Kidney capillary endothelial cell (primary cell): ENCODE results near the gene PLEKHA1.
A peak's percentile ranks its signal among the peaks of the same experiment; 100 is the strongest.

Experiments
- DNase-seq: peaks from one replicate; pipeline ENCODE4 v3.0.0-alpha.2; 2018; ENCODE audit warnings: low spot score

The PLEKHA1 gene

DNA sequence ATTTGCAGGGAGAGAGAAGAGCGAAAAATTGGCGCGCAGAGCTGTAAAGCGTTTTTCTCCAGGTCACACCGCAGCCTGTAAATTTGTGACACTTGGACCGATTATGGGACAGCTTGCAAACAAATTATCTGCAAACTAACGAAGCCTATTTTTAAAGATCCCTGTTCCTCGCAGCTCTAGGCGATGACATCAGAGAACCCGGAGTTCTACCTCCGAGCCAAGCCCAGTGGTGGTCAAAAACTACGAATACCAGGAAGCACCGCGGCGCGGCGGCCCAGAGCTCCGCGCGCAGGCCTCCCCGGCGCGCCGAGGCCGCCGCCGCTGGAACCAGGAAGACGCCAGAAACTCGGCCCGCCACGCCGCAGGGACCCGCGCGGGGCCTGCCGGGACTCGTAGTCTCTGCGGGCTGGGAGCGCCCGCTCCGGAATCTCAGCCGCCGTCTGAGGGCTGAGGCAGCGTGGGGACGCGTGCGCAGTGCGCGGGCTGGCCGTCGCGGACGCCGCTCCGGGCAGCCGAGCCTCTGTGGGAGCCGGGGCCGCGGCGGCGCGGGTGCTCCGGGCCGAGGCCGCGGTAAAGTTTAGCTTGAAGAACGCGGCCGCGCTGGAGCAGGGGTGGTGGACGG is at the start of gene PLEKHA1:
Gene PLEKHA1, plus strand, starts transcription at position 472 of the 622 bp plus-strand sequence. CDS start 18,493 bp downstream, outside the sequence.
- peak; percentile 95 for DNase-seq

DNA sequence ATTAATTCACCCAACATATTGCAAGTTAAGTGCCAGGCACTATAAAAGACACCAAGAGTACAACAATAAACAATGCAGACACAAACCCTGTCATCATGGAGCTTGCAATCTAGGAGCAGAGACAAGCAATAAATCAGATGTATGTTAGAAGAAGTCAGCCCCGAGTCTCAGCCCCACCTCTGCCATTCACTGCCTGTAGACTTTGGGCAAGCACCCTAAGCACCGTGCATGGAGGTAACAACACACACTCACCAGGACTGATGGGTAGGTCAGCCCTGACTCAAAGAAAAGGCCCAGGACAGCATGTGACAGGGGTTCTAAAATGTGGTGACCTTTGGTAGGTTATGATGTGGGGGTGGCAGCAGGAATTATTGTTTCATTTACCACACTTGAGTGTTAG is 49.3 kb upstream of the PLEKHA1 start:
- no peak for DNase-seq

DNA sequence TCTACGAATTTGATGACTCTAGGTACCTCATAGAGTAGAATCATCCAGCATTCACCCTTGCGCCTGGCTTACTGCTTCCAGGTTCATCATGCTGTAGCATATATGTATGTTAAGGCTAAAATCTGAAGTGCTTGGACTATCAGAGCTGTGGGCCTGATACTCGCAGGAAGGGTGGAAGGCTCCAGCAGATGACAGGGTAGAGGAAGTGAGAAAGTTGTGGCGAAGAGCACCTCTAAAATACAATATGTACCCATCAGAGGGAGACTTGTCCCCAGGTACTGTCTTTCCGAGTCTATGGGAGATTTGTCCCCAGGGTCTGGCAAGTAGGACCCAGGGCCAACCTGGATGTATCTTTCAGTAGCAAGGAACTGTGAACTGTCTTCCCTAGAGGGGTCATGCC is 48.1 kb upstream of the PLEKHA1 start:
- no peak for DNase-seq

DNA sequence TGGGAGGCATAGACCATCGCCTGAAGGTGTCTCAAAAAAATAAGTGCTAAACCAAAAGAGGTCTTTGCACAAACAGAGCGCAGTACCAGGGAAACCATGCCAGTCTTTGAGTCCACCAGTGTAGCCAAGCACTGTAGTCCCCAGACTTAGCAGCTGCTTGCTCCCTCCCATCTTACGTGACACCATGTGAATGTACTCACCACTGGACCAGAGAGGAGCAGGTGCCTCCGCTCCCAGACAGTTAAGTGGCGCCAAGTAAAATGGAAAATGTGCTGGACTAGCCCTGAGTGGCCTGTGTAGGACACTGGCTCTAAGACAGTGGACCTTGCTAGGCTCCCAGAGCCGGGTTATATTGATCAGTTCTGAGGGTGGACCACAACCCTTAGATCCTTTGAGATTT is 47.7 kb upstream of the PLEKHA1 start:
- DNase-seq = no peak

DNA sequence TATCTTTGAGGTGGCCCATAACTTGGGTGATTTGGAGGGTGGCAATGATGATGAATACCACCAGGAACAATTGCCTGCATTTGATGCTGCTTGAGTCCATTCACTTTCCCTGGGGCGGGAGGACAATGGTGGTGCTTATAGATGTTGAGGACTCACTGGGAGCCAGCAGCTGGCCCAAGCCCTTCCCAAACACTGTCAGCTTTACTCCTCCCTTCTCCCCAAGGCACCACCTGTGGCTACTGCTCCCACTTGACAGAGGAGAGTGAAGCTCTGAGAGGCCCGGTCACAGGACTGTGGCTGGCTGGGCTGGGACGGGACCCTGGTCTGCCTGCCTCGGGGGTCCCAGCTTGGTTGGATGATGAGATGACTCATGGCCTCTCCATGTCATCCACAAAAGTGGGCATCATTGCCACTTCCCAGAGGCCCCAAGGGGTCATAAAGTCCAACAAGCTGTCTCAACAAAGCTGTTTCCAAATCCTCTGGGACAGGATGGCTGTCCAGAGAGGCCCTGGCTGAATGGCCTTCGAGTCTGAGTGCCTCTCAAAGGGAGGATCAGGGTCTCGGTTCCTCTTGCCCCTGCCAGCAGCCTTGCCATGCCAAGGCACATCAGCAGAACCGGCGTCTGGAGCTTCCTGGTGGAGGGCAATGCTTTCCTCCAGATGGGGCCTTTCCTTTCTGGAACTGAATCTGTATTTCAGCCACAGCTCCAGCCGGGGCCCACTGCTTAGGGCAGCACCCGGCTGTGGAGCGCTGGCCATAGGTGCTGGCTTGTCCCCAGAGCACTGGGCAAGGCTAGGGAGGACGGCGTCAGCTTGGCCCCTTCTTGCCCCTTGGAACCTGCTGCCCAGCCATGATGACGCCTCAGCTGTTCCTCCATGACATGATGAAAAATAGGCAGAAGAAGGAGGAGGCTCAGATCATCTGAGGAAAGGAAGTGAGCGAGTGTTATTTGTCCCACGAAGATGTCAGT is 47.0 kb upstream of the PLEKHA1 start:
- no peak for DNase-seq

DNA sequence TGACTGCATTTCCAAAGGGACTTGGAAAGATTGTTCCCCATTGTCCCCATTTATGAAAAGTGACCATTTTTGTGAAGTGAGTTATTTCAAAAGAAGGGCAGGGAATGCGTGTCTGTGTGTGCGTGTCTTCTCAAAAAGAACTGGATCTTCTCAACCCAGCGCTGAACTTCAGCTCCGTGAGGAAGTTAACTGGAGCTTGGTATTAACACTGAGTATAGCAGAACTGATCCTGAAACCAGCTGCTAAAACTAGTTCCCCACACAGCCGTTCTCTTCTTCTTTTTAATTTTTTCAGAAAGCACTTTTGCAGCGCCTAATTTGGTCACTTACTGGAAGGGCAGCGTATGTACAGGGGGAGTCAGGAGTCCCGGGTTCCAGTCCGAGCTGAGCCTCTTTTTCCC is 45.8 kb upstream of the PLEKHA1 start:
- no peak for DNase-seq

DNA sequence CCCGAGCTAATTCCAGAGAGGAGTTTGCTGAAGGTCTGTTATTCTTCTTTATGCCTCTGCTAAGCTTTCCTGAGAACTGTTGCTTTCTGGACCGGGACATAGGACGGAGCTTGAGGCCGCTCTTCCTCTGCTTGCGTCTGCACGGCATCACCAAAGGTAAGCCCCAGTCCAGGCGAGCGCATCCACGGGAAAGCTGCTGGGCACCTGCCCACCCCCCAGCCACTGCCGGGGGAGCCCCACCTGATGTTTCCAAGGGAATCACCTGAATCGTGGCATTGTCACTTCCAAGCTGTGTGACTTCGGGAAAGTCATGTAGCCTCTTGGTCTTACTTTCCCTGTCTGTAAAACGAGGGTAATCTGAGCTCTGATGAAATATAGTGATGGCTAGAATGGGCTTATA is 45.1 kb upstream of the PLEKHA1 start:
- no peak for DNase-seq

DNA sequence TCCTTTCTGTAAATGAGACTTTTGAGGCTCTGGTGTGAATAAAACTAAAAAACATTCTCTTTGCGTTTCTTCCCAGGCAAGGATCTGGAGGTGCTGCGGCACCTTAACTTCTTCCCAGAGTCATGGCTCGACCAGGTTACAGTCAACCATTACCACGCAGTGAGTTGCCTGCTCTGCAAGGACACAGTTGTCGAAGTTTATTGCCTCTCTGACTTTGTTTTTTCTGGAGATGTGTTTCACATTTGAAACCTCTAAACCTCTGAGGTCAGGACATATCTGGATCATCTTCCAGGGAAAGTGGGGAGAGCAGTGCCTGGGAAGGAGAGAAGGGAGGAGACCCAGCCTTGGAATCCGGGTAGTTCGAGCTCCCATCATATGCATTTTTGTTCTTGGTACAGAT is 43.4 kb upstream of the PLEKHA1 start:
- no peak for DNase-seq

DNA sequence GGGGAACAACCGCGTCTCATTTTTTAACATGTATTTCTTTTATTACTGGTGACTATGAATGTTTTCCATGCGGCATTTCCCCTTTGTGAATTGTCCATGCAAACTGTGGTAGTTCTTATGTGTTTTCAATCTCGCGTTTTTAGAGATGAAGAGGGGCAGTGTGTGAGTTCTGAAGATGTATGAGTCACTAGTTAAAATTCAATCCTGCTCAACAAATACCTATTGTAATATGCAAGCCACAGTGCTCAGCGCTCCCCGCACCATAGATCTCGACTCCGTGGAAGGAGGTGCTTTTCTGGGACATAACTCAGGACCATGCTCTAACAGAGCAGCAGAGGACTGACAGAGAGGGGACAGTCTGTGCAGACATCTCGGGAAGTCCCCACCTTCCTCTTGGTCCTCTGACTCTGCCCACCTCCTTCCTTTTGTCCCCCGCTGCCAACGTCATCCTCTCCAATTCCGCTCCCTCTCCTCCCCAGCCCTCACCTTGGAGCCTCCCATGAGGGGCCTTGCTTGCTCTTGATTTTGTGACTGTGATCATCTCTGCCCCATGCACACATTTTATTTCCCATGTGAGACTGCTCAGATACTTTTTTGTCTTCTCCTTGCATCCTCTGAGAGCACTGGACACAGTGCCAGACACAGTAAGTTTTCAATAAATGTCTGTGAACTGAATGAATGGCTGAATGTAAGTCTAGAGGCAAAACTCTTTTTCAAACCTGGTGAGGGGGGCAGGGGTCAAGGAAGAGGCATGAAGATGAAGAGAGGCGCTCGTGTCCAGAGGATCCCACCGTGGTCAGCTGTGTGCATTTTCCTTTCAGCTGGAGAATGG is 42.7 kb upstream of the PLEKHA1 start:
- no peak for DNase-seq

DNA sequence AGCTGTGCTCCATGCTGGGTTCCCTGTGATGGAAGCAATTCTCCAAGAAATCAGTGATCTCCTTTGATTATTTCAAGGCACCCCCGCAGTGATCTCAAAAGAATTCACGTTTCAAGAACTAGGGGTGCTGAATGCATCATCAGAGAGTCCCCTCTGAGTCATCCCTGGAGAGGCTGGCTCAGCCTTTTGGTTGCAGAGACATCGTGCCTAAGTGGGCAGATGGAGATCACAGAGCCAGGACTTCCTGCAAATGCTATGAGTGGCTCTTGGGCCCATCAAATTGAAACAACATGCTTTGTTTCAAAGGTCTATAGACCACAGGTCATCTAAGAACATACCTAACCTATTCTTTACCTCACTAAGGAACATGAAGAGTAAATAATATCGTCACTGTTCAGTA is 41.5 kb upstream of the PLEKHA1 start:
- no peak for DNase-seq

DNA sequence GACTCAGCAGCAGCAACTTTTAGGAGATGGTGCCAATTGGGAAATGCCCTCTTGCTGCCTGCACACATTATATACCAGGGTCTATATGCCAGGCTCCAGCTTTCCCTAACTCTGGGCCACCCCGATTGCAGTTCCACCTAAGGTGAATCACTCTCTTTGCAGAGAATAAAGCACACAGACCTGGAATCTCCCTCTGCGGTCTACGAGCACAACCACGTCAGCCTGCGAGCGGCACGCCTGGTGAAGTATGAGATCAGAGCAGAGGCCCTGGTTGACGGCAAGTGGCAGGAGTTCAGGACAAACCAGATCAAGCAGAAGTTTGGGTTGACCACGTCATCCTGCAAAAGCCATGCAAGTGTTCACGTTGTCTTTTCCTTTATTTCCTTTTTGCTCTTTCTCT is 38.2 kb upstream of the PLEKHA1 start:
- DNase-seq = no peak

DNA sequence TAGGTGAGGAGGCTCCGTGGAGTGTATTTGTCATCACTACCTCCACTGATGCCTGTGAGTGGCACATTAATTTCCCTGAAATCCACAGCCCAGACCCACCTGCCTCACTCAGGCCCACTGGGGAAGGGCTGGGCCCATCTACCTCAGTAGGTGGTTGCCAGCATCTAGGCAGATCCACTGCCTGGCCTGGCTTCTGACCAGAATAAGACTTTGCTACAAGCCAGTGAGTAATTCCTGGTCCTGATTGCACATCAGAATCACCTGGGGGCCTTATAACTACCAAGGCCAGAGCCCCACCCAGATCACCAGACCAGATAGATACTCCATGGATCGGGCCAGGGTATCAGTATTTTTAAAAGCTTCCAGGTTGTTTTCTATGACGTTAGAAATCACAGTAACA is 37.5 kb upstream of the PLEKHA1 start:
- DNase-seq = no peak

DNA sequence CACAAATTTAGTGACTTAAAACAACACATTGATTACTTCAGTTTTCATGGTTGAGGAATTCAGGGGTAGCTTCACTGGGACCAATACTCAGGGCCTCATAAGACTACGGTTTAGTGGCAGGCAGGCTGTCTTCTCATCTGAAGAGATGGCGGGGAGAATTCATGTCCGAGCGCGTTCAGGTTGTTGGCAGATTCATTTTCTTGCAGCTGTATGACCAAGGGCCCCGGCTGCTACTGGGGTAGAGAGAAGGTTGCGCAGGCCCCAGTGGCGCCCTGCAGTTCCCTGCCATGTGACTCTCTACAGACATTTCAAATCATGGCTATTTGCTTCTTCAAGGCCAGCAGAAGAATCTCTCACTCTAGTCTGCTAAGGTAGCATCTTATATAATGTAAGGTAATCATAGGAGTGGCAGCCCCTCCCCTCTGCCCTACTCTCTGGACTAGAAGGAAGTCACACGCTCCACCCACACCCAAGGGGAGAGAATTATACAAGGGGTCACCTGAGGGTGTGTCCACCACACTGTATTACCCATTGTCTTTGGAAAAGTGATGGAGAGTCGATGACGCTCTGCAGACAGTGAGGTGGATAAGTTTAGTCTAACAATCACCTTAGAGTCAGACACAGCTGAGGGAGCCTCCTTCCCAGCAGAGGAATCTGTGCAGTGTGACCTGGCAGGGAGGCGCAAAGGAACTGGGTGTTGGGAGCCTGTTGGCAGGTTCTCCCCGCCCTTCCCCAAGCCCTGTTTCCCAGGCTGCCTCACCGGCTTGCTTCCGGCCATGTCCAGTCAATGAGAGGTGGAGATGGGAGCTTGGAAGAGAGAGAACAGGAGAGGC is 35.7 kb upstream of the PLEKHA1 start:
- no peak for DNase-seq

DNA sequence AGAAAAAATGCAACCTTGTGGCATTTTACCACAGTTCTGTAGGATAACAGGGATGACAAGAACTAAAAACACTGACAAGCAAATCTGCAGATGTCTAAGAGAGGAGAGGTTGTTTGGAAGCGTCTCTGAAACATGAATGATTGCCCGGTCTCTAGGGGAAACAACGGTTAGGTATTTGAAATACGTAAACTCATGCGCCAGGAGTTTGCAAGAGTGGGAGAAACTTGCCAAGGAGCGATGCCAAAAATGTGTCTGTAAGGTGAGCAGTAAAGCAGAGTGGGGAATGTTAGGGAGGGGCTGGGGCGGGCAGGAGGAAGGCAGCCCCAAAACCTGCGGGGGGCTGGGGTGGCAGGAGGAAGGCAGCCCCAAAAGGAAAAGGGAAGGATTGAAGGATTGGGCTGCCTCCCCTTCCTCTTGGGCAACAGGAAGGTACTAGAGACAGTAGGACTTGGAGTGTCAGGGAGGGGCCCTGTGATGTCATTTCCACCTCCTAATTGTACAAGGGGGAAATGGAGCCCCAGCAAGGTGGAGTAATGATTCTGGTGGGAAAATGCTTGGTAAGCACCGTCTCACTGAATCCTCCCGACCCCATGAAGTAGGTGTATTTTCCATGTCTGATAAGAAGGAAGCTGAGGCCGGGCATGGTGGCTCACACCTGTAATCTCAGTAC is 33.2 kb upstream of the PLEKHA1 start:
- no peak for DNase-seq

DNA sequence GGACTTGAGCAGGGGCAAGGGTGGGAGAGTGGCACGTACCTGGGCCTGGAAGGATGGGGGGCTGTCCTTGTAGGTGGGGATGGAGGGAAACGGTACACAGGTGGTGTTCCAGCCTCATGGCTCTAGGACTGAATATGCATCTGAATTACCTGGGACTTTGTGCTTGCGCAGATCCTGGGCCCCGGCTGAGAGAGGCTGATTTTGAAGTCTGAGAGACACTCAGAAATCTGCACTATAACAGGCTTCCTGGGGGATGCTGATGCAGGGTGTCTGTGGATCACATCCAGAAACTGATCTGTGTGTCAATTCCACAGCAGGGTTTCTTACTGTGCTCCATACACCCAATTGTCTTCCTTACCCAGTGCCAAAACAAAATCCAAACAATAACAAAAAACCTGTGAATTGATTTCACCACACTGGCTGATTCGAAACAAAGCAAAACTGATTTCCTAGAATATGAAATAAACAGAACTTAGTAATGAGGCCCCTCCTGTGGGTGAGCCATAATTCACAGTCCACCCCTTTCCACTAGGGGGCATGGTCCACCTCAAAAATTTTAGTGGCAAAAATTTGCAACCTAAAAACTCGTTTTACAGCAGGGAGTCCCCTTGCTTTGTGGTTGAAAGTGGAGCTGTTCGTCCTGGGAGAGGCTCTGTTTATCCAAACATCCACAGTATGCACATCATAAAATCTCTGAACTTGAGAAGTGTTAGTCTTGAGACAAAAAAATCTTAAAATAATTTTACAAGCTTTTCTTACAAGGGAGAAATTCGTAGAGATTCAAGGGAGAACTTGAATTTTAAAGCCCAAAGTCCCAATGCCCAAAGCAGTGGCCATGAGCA is 32.0 kb upstream of the PLEKHA1 start:
- peak; percentile 54 for DNase-seq

DNA sequence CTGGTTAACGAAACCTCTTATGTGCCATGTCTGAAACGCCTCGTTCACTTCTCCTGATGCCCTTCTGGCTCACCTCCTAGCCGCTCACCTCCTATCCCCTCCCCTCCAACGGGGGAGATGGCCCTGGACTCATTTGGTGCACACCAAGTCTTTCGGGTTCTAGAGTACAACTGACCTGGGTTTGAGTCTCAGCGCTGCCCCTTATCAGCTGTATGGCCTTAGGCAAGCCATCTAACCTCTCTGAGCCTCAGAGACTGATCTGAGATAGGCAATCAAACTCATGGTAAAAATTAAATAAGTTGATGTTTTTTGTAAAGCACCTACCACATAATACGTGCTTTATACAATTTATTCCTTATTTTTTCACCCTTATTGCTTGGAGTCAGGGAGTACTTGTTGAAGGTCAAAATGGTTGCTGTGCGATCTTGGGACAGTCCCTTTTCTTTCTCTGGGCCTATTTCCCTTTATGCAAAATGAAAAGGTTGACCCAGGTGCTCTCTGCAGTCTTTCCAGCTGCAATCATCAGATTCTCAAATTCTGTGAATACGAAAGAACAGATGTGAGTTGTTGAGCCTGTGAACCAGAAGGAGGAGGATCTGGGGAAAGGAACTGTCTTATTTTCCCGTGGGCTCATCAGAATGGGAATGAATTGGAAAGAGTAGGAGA is 31.2 kb upstream of the PLEKHA1 start:
- DNase-seq = no peak

DNA sequence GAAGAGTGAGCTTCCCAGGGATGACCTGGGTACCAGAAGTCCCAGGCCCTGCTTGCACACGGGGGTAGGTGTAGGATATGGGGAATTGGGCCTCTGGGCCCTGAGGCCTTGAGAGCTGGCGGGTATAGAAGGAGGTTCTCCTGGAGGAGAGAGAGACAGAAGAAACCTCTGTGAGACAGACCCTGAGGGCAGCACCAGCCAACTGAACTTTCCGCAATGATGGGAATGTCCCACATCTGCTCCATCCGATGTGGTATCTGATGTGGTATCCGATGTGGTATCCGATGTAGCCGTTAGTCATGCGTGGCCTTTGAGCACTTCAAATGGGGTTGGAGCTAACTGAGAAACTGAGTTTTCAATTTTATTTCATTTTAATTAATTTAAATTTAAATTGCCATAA is 30.6 kb upstream of the PLEKHA1 start:
- no peak for DNase-seq

DNA sequence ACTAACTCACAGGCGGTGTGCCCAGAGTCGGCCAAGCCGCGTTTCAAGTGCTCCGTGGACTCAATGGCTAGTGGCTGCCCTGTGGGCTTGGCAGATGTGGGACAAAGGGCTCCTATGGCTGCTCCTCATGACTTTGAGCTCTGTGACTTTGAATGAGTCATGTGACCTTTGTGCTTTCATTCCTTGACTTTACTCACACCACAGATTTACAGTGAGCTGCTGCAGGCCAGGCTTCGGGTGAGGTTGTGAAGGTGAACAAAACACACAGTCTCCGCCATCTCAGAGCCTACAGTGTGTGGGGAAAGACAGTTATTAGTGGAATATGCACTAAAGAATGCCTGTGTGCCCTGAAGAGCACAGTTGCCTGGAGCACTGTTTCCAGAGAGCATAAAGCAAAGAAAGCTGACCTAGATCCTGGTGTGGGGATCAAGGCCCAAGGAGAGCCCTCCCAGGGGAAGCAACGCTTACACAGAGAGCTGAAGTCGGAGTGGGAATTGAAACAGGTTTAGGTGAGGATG is 29.7 kb upstream of the PLEKHA1 start:
- DNase-seq = no peak

DNA sequence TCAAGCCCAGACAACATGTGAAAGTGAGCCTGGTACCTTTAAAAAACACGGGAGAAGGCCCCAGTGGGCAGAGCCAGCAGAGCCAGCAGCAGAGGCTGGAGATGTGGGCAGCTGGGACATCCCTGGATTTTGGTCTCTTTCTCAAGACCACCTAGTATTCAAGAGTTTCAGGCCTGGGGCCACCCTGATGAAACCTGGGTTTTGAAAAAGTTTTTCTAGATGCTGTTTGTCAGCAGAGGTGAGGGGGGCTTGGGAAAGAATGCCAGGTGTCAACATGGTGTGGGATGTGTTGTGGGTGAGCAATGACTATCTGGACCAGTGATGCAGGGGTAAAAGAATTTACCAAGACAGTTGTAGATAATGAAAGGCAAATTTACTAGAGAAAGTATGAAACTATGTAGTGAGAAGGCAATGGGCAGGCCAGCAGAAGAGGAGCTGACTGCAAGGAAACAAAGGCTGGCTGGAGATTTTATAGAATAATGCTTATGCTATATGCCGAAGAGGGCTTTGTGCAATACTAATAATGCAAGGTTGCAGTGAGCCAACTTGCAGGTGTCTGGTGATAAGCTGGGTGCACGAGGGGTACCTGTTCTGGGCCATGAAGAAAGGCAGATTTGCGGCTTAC is 28.1 kb upstream of the PLEKHA1 start:
- DNase-seq = no peak
